ENCODE data around the gene WNT11.

WNT11 gene

DNA sequence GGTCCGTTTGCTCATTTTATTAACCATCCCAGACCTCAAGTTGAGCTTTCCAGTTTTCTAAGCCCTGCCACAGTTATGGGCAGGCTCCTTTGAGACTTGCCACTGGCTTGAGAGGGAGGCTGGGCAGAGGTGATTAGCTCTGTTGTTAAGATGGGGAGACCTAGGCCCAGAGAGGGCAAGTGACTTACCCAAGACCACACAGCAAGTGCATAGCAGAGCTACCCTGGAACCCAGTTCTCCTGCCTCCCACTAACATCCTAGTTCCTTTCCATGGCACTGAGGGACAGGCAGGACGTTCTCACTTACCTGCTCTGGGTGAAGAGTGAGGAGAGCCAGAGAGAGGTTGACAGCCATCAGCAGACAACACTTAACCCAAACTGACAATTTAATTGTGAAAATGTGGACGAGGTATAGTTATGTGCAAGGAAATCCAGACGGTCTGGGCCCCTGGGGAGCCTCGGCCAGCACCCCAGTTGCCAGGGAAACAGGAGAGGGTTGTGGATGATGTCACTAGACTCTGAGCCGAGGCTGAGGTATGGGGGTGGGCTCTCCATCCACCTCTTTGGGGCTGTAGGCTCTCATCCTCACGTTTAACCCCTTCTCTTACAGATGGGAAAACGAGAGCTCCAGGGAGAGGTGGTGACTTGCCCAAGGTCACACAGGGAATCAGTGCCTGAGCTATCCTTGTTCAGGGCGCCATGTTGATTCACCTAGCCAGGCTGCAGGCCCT is 12.3 kb upstream of the WNT11 start:
- DNase-seq (ENCODE audit: low read depth) = no peak

DNA sequence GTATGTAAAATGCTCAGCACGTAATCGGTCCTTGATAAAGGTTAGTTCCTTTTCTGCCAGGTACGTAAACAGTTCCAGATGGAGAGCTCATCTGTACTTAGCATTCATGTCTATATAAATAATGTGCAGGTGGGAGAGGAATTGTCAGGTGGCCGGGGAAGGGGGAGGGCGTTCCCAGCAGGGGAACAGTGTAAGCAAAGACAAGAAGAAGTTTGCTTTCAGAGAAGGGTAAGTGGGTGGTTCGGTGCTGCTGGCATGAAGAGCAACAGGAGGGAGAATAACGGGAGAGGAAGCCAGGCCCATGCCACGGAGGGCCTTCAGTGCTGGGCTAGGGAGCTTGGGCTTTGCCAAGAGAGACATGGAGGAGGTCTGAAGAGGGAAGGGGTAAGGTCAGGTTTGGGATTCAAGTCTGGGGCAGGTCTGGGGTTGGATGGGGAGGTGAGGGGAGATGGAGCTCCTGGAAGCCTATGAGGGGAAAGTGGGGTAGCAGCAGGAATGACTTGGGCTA is 11.4 kb upstream of the WNT11 start:
- DNase-seq (ENCODE audit: low read depth) = no peak

DNA sequence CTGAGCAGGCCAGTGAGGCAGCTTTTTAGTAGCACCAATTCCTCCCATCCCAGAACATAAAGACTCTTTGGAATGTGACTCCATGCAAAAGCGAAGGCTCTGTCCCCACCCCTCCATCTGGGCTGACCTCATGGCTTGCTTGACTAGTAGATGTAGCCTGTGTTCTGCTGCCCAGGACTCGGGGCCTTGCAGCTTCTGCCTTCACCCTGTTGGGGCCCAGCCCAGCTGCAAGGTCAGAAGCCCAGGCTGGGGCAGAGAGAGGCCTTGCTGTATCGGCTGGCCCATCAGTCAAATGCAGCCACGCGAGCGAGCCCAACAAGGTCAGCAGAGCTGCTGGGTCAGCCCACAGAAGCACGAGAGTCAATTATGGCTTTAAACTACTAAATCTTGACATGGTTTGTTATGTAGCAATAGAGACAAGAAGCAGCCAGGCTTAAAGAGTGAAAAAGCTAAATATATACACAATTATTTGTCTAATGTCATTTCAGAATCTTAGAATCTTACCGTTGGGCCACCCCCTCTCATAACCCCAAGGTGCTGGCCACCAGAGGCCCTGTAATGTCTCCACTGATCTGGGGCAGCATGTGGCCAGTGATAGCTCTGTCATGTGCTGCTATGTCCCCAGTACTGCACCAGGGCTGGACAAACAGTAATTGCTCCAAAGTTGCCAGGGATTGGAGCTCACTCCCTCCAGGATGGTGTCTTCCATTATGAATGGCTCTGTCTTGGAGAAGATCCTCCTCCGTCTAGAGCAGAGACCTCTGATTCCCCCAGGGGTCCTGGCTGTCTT is 10.4 kb upstream of the WNT11 start:
- no peak for DNase-seq (ENCODE audit: low read depth)

DNA sequence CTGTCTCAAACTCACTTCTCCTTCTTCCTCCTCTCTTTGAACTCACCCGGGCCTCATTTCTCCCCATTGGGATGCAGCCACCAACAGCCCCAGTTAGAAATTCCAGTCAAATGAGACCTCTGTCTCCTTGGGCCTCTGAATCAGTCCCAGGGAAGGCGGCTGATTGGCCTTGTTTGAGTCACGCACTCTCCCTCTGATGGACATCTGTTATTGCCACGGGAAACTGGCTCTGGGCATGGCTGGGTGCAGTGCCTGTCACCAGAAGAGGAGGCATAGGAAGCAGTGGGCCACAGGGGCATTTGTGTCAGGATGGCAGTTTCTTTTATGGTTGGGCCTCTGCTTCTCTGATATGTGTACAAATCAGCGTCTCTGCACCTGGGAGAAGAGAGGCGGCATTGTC is 9.6 kb upstream of the WNT11 start:
- no peak for DNase-seq (ENCODE audit: low read depth)

DNA sequence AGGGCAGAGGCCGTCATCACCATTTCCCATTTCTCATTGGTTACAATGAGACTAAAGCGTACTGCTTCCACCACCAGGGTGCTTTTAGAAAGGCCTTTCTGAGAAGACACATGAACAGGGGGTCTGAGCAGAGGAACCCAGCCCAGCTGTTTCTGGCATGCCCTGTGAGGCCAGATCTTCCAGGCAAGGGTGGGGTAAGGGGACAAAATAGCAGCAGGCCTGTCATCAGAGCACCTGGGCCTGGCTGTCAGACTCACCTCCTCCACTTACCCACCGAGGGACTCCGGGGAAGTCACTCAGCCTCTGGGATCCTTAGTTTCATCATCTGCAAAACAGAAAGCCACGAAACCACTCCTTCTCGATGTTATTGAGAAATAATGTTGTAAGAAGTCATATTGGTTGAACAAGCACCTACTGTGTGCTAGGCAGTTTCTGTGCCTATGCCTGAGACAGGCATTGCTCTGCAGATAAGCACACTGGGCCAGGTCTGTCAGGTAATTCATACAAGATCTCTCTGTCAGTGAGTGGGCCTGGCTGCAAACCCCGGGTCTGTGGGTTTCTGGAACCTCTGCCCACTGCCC is 8.8 kb upstream of the WNT11 start:
- no peak for DNase-seq (ENCODE audit: low read depth)

DNA sequence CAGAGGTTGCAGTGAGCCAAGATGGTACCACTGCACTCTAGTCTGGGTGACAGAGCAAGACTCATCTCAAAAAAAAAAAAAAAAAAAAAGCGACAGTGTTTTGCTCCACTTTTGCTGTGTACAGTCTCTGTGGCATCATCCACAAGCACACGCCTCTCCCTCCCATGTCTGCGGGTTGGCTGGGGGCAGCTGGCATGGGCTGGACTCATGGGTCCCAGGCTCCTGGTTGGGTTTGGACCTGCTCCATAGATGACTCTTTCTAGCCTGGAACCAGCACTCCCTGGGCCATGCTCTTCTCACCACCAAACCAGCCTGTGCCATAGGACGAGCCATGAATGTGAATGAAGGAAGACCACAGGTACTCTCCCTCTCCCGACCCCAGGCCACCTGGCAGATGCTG is 7.9 kb upstream of the WNT11 start:
- DNase-seq (ENCODE audit: low read depth) = no peak

DNA sequence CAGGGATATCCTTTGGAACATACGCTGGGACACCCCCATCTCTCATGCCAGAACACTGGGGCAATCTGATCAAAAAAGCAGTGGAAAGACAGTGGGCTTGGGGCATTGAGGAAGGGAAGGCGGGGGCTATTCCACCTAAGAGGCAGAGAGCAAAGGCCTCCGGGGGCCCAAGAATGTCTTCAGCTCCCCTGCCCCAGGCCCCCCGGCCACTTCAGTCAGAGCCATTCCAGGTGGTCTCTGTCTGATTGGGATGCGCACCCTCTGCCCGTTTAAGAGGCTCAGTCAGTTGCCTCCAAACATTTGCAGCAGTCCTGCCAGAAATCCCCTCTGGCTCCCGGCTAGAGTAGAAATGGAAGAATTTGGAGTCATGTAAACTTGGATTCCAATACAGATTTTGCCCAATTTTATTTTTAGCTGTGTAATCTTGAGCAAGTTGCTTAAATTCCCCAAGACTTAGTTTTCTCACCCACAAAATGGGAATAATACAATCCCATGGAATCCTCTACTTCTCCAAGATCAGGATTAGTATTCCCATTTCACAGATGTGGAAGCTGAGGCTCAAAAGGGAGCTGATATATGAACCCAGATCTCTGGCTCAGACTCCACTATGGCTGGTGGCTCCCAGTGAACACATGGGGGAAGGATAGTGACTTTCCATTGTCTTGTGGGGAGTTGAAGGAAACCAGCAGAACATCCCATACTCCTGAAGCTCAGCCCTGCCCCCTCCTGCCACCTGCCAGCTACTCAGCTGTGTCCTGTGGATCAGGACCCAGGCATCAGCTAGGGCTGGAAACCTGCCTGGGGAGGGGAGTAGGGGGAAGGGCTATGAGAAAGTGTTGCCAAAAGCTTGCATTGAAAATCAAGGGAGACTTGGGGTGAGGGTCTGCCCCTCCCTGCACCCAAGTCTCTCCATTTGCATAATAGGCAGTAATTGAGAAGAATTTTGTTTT is 6.1 kb upstream of the WNT11 start:
- no peak for DNase-seq (ENCODE audit: low read depth)

DNA sequence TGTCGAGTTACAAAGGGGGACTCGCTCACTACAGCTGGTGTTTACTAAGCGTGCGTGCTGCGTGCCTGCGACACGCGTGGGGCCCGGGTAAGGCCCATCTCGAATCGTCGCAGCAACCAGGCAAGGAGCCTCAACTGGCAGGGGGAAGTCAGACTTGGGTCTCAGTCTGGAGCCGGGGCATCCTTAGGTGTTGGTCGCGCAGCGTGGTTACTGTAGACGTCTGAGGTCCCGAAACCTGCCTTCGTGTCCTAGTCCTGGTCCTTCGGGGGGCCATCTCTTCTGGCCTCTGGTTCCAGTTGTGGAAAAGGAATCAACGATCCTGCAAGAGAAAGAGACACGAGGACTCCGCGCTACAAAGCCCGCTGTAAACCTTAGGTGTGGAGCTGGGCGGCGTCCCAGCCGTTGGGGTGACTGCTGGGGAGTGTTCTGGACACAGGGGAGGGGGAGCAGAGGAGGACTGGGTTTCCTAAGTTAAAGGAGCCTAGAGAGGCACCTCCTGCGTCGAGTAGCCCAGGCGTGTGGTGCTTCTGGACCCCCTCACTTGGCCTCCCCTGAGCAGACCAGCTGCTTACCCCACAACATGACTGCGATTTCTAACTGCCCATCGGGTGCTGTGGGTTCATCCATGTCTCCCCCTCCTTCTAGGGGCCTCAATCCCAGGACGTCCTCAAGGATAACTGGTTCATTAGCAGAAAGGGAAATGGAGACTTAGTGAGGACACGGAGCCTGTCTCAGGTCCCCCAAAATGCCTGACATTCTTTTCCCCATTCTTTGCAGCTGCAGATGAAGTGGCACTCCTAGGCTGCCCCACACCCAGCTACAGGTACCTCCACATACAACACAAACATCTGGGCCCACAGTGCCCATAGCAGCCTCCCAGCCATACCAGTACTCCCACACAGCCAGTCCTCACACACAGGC is 4.9 kb upstream of the WNT11 start:
- no peak for DNase-seq (ENCODE audit: low read depth)

DNA sequence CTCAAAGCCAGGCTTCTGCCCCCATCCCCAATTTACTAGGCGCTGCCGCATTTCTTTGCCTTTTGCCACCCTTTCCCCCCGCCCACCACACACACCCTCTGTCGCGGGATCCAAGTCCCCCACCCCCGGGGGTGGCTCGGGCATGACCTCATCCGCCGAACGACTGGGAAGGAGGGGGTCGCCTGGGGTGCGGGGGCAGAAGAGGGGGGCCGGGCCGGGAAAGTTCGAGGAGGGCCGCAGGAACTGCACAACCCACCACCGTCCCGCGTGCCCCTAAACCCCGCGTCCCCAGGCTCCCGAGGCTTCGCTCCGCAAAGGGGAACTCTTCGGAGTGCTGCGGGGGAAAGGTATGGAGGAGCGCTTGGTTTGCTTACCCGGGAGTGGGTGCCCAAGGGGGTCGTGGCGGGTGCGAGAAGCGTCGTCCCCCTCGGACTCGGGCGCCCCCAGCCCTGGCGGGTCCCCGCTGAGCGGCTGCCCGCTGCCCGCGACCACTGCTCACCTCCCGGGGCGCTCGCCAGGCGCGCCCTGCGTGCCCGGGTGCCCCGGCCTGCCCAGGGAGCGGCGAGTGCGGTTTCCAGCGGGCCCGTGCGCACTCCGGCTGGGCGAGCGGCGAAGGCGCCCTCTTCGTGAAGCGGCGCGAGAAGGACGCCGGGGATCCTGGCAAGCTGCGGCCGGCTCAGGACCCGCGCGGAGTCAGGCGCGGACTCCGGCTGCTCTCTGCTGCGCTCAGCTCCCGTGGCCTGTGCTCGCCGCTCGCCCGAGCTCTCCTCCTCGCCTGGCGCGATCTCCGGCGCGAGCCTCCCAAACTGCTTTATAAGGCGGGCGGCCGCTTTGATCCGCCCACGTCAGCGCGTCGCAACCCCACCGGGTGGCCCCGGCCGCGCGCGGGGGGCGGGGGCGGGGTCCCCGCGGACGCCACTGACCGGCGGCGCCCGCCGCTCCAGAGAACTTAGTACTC is 4.0 kb upstream of the WNT11 start:
- no peak for DNase-seq (ENCODE audit: low read depth)

DNA sequence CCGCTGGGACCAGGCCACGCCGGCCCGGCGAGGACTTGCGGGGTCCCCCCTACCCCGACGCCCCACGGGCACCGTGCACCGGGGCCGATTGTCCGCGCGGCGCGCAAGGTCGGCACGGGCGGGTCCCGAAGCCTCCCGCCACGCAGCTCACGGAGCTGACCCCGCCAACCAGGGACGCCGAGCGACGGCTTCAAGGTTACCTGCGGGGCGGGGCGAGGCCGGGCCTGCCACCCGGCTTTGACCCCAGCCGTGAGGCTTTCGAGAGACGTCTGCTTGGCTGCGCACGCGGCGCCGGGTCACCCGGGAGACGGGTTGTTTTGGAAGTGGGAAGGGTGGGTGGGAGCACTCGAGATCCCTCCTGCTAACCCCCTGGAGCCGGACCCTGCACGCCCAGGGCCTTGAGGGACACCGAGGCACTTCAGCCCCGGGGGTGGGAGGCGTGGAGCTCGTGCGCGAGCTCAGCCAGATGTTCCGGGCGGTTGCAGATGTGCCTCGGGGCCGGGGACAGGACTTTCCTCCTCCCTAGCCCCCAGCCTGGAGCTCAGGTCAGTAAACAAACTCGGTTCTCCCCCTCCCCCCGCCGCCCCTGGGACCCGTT is 3.2 kb upstream of the WNT11 start:
- no peak for DNase-seq (ENCODE audit: low read depth)

DNA sequence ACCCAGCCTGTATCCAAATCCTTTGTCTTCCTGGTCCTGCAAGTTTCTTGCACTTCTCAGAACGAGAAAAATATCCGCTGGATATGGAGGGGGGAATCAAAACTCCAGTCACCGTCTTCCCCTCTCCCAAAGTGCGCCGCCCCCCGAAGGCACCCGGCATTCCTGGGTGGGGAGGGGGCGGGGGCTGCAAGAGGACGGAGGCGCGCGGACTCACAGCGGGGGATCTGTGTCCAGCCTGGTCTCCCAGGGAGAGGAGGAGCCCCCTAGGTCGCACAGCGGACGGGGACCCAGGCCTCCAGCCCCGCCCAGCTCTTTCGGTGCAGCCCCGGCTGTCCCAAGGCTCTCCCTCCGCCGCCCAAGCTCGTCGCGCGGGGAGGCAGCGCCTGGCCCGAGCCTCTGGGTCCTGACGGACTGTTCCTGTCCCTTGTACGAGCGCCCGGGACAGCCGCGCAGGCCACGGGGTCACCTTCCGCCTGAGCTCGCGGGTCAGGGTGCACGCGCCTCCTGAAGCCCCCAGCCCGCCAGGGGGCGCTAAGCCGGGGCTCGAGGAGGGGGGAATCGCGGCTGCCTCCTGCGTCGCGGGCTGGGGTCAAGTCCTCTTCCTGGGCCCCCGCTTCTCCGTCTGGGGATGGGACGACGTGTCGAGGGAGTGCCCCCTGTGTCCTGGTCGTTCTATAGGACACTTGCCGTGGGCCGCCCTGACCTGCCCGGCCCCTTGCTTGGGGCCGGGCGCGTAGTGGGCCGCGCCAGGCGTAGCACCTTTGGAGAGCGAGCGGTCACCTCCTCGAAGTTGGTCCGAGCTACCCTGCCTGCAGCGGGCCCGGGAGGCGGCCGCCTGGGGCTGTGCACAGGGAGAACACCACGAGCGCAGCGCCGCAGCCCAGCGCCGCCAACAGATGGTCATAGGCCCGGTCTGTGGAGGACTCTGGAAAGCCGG is 2.4 kb upstream of the WNT11 start:
- peak; percentile 6 for DNase-seq (ENCODE audit: low read depth)

DNA sequence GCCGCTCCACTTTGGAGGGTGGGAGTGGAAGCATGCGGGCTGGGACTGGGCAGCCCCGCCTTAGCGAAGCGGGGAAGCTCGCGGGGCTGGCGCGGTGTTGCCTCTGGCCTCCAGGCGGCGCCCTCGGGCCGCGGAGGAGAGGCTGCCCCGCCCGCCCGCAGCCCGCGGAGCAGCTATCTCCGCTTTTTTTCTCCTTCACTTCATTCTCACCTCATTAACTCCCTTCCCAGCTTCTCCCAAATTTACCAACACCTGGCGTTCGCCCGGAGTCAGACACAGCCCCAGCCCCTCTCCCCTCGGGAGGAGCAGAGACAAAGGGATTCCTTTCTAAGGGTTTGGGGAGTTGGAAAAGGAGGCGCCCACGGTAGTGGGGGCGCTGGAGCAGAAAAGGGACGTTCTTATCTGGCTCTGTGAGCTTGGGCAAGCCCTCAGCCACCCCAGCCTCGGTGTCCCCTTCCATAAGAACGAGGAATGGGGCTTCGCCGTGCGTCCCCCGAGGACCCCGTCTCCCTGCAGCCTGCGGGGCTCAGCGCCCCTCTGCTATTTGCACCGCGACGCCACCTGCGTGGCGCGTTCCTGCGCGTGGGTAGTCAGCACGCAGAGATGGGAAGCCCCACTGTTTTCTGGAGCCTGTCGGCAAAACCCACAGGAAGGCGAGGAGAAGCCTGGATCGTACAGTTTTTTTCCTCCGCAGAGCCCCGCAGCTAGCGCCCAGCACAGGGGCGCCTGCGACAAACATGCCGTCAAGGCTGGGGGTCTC is 1.5 kb upstream of the WNT11 start:
- peak; percentile 45 for DNase-seq (ENCODE audit: low read depth)

DNA sequence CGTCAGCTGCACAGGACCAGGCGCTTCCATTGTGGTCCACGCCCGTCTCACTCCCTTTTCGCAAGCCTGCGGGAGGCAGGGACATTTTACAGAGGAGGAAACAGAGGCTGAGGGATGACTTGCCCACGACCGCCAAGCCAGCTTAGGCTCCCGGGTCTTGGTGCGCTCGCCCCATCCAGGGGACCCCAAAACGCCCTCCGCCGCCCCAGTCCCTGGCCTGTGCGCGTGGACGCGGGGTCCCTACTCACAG is 300 bp downstream of the WNT11 start:
- DNase-seq (ENCODE audit: low read depth) = no peak

DNA sequence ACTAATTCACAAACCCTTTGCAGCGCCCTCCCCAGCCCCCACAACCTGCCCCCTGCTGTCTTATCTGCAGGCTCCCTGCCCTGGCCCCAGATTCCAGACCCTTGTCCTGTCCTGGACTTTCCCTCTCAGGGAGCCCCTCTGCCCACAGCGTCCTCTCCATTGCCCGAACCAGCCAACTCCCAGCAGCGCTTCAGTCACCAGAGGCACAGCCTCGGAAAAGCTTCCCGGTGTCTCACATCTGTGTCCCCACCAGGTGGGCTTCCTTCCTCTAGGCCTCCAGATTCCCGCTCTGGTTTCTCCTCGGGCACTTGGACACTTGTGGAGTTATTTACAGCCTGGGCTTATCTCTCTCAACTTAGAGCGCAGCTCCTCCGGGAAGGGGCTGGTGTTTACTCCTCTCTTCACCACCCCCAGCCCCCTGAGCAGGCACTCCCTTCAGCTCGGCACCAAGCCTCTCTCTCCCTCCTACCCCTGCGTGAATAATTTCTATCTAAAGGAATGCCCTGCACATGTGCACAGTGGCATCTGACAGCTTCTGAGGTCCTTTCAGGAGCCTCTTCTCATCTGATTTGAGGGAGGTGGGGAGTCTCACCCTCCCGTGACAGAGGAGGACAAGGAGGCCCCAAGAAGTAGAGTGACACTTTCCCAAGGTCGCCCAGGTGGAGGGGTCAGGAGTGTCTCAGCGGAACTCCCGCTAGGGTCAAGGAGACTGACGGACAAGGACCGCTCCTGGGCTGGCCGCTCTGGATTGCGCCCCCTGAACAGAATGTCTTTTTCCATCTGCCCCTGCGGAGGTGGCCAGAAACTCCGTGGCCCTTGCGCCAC is 838 bp downstream of the WNT11 start:
- no peak for DNase-seq (ENCODE audit: low read depth)

DNA sequence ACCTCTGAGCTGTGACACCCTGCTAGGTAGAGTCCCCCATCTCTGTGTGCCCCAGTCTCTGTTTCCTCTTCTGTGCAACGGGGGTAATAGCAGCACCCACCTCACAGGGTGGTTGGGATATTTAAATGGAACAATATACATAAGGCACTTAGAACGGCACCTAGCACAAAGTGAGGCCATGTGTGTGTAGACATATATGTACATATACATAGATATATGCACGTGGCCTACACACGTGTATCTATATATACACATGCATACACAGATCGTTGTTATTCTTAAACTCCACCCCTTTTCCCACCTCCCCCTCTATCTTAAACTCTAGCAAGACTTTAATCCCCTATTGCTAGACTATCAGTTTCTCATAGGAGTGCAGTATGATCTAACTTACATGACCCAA is 2.4 kb downstream of the WNT11 start:
- no peak for DNase-seq (ENCODE audit: low read depth)

DNA sequence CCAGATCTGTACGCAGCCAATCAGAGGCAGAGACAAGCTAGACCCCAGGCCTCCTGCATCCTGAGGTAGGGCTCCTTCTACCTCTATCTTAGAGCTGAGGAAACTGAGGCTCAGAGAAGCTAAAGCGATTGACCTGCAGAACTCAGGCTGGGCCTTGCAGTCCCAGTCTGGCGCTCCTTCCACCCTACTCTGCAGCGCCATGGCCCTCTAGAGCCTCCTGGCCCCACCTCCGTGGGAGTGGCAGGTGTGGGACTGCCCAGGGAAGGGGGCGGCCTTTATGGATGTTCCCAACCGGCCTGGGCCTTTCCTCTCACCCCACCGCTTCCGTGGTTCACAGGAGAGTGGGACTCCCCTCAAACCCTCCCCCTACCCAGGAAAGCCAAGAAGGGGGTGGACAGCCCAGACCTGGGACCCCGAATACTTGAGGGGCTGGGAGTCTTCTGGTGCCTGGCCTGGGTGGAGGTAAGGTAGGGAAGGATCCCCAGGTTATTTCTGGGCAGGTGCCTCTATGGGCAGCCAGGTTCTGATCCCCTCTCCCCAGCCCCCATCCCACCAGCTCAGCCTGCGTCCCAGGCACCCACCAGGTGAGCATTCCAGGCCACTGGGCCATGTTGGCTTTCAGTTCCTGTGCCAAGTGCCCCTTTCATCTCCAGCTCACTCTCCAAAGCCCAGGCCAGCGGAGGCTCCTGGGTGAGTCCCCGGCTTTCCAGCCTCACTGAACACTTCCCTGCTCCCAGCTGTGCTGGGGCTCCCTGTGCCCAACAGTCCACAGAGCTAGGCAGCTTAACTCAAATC is 3.0 kb downstream of the WNT11 start:
- DNase-seq (ENCODE audit: low read depth) = no peak
